Upper lobe of left lung (tissue), 4 donors: ENCODE data around the gene VPS41.

Experiments
- EP300 ChIP-seq, 4 donors: sonication (generic); formaldehyde crosslinking; IDR thresholded peaks; one replicate each; pipeline ENCODE4 v1.5.1; 2017; ENCODE audit warnings: antibody characterized with exemption in 4 of 4, control low read depth in 2 of 4
- POLR2A ChIP-seq, 4 donors: fragments of 450-650 bp; IDR thresholded peaks; one replicate each; pipeline ENCODE4 v1.5.1; 2016 to 2017; ENCODE audit warnings: antibody characterized with exemption in 4 of 4, mild to moderate bottlenecking in 2 of 4
- POLR2AphosphoS5 ChIP-seq, 2 donors: sonication (generic); formaldehyde crosslinking; IDR thresholded peaks; one replicate each; pipeline ENCODE4 v1.5.1; 2017; ENCODE audit warnings: antibody characterized with exemption in 2 of 2
- TF ChIP-seq, protein P1 (sequence below), 6 experiments: fragments of 450-650 bp in 4 of 6; fragments of 200-600 bp in 2 of 6; sonication (generic) in 2 of 6; IDR thresholded peaks; one replicate each; pipeline ENCODE4 v1.5.1; 2016 to 2019; ENCODE audit warnings: antibody characterized with exemption in 6 of 6

DNA sequence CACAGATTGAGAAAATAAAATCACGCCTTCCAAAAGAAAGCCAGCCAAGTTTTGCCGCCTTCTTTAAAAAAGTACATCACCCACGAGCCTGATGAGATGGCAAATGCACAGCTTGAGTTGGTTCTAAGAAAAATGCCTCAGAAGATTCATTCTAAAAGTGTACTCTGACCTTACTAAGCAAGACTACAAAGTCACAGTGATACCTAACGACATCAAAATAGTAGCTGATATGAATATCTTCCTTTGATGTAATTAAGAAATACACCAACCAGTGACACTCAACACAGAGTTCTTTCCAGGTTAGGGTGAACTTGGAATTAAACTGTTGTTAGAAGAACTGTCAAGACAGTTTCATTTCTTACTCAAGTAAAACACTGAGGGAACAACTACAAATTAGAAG, 199.9 kb downstream of the VPS41 start:
- TF ChIP-seq POLR2A (IDR thresholded peaks at IDR 0.05) (no peak), EP300 (IDR thresholded peaks at IDR 0.05) (no peak), POLR2AphosphoS5 (IDR thresholded peaks at IDR 0.05) (no peak)
- TF ChIP-seq, protein P1, sequence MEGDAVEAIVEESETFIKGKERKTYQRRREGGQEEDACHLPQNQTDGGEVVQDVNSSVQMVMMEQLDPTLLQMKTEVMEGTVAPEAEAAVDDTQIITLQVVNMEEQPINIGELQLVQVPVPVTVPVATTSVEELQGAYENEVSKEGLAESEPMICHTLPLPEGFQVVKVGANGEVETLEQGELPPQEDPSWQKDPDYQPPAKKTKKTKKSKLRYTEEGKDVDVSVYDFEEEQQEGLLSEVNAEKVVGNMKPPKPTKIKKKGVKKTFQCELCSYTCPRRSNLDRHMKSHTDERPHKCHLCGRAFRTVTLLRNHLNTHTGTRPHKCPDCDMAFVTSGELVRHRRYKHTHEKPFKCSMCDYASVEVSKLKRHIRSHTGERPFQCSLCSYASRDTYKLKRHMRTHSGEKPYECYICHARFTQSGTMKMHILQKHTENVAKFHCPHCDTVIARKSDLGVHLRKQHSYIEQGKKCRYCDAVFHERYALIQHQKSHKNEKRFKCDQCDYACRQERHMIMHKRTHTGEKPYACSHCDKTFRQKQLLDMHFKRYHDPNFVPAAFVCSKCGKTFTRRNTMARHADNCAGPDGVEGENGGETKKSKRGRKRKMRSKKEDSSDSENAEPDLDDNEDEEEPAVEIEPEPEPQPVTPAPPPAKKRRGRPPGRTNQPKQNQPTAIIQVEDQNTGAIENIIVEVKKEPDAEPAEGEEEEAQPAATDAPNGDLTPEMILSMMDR (IDR thresholded peaks at IDR 0.05): no peak
